ENCODE data around the gene ARSI.

ARSI gene

GRCh38 chr5:150338546-150338945, 35.8 kb upstream of the ARSI start:
- no peak for TF ChIP-seq ZNF274 (IDR thresholded peaks at IDR 0.05; ENCODE audit: low read depth, low read length)
- H3K4me3 ChIP-seq (ENCODE audit: low read length), result no peak overlapping the region

GRCh38 chr5:150335778-150336177, 33.1 kb upstream of the ARSI start:
- TF ChIP-seq ZNF274 (IDR thresholded peaks at IDR 0.05; ENCODE audit: low read depth, low read length), result no peak
- no peak overlapping the region for H3K4me3 ChIP-seq (ENCODE audit: low read length)

GRCh38 chr5:150333400-150333799, 30.7 kb upstream of the ARSI start:
- TF ChIP-seq ZNF274 (IDR thresholded peaks at IDR 0.05; ENCODE audit: low read depth, low read length), result no peak

GRCh38 chr5:150329881-150330876, 27.5 kb upstream of the ARSI start:
- TF ChIP-seq ZNF274 (IDR thresholded peaks at IDR 0.05; ENCODE audit: low read depth, low read length), result no peak

More at GRCh38 chr5:150333400-150333799, 30.7 kb upstream of the ARSI start:
- H3K4me3 ChIP-seq (ENCODE audit: low read length), result no peak overlapping the region

GRCh38 chr5:150329038-150329437, 26.3 kb upstream of the ARSI start:
- no peak for TF ChIP-seq ZNF274 (IDR thresholded peaks at IDR 0.05; ENCODE audit: low read depth, low read length)
- H3K4me3 ChIP-seq (ENCODE audit: low read length), result no peak overlapping the region

More at GRCh38 chr5:150329881-150330876, 27.5 kb upstream of the ARSI start:
- no peak overlapping the region for H3K4me3 ChIP-seq (ENCODE audit: low read length)

GRCh38 chr5:150328515-150328914, 25.8 kb upstream of the ARSI start:
- H3K4me3 ChIP-seq (ENCODE audit: low read length), result no peak overlapping the region
- no peak for TF ChIP-seq ZNF274 (IDR thresholded peaks at IDR 0.05; ENCODE audit: low read depth, low read length)

GRCh38 chr5:150327139-150327538, 24.4 kb upstream of the ARSI start:
- H3K4me3 ChIP-seq (ENCODE audit: low read length), result no peak overlapping the region
- no peak for TF ChIP-seq ZNF274 (IDR thresholded peaks at IDR 0.05; ENCODE audit: low read depth, low read length)

- no peak for TF ChIP-seq ZNF274 (IDR thresholded peaks at IDR 0.05; ENCODE audit: low read depth, low read length)
- H3K4me3 ChIP-seq (ENCODE audit: low read length), result no peak overlapping the region
These were observed 24.0 kb upstream of the ARSI start for GRCh38 chr5:150326707-150327106.

- no peak overlapping the region for H3K4me3 ChIP-seq (ENCODE audit: low read length)
- TF ChIP-seq ZNF274 (IDR thresholded peaks at IDR 0.05; ENCODE audit: low read depth, low read length), result no peak
These were observed 22.7 kb upstream of the ARSI start for GRCh38 chr5:150325426-150325825.

GRCh38 chr5:150323819-150324218, 21.1 kb upstream of the ARSI start:
- TF ChIP-seq ZNF274 (IDR thresholded peaks at IDR 0.05; ENCODE audit: low read depth, low read length), result no peak
- no peak overlapping the region for H3K4me3 ChIP-seq (ENCODE audit: low read length)

- no peak for TF ChIP-seq ZNF274 (IDR thresholded peaks at IDR 0.05; ENCODE audit: low read depth, low read length)
- no peak overlapping the region for H3K4me3 ChIP-seq (ENCODE audit: low read length)
These were observed 20.4 kb upstream of the ARSI start for GRCh38 chr5:150323092-150323491.

GRCh38 chr5:150322202-150322601, 19.5 kb upstream of the ARSI start:
- H3K4me3 ChIP-seq (ENCODE audit: low read length), result no peak overlapping the region
- TF ChIP-seq ZNF274 (IDR thresholded peaks at IDR 0.05; ENCODE audit: low read depth, low read length), result no peak

GRCh38 chr5:150321784-150322183, 19.1 kb upstream of the ARSI start:
- H3K4me3 ChIP-seq (ENCODE audit: low read length), result no peak overlapping the region
- TF ChIP-seq ZNF274 (IDR thresholded peaks at IDR 0.05; ENCODE audit: low read depth, low read length), result no peak

- H3K4me3 ChIP-seq (ENCODE audit: low read length), result no peak overlapping the region
- TF ChIP-seq ZNF274 (IDR thresholded peaks at IDR 0.05; ENCODE audit: low read depth, low read length), result no peak
These were observed 18.5 kb upstream of the ARSI start for GRCh38 chr5:150321211-150321610.

- no peak for TF ChIP-seq ZNF274 (IDR thresholded peaks at IDR 0.05; ENCODE audit: low read depth, low read length)
- H3K4me3 ChIP-seq (ENCODE audit: low read length), result no peak overlapping the region
These were observed 17.4 kb upstream of the ARSI start for GRCh38 chr5:150320044-150320613.
